A673 (cell line): ENCODE data around the gene CENPA. TPM values are rescaled to one million over a fixed set of nuclear protein-coding genes. Genes with fewer than 3 reads are reported as not detected.
"Not testable (repeated sequence)": the region's sequence is repeated elsewhere in the genome, so short reads cannot be mapped to it uniquely, and the experiment has no call there.

Experiments
- BruUV-seq: library from RNA; stranded (reverse); fragments of 400-500 nt; replicated peaks from 2 replicates; lab custom pipeline; 2021; lab: Mats Ljungman, UMichigan
- CTCF ChIA-PET: fragments of 300-600 bp; sonication (Branson Sonifier 250); formaldehyde crosslinking; loops from one replicate; lab custom pipeline; 2022; ENCODE audit warnings: antibody characterized with exemption; lab: Charles Lee
- POLR2A ChIA-PET: fragments of 300-600 bp; sonication (Branson Sonifier 250); formaldehyde crosslinking; loops from one replicate; lab custom pipeline; 2022; ENCODE audit warnings: antibody characterized with exemption; ENCODE audit not compliant: low non-redundant PET; lab: Charles Lee
- DNase-seq: peaks from one replicate; pipeline ENCODE4 v3.0.0-alpha.2; 2015; ENCODE audit warnings: low spot score
- H3K27ac ChIP-seq: fragments of 200-600 bp; sonication (generic); 2 replicates; pipeline ENCODE4 v1.5.1; 2016; ENCODE audit warnings: mixed run types, low read depth, mild to moderate bottlenecking, mixed read lengths, antibody characterized with exemption, low read length; ENCODE audit not compliant: poor library complexity, severe bottlenecking
- H3K27me3 ChIP-seq: fragments of 200-600 bp; sonication (generic); replicated peaks from 2 replicates; pipeline ENCODE4 v1.6.1; 2017; ENCODE audit warnings: mixed run types, low read depth, mild to moderate bottlenecking, mixed read lengths, antibody characterized with exemption, low read length; ENCODE audit not compliant: insufficient read depth, poor library complexity
- H3K36me3 ChIP-seq: fragments of 200-600 bp; sonication (generic); 2 replicates; pipeline ENCODE4 v1.6.1; 2016; ENCODE audit warnings: mixed run types, mild to moderate bottlenecking, mixed read lengths, antibody characterized with exemption, low read length; ENCODE audit not compliant: insufficient read depth, poor library complexity, severe bottlenecking
- H3K4me1 ChIP-seq: fragments of 200-600 bp; sonication (generic); 2 replicates; pipeline ENCODE4 v1.6.1; 2017; ENCODE audit warnings: mixed run types, mild to moderate bottlenecking, mixed read lengths, antibody characterized with exemption, low read length; ENCODE audit not compliant: insufficient read depth, poor library complexity, severe bottlenecking
- H3K4me3 ChIP-seq: fragments of 200-600 bp; sonication (generic); 2 replicates; pipeline ENCODE4 v1.5.1; 2016; ENCODE audit warnings: low read depth, mixed run types, mild to moderate bottlenecking, mixed read lengths, low read length; ENCODE audit not compliant: poor library complexity, severe bottlenecking
- H3K9me3 ChIP-seq: fragments of 200-600 bp; sonication (generic); 2 replicates; pipeline ENCODE4 v1.6.1; 2016; ENCODE audit warnings: mixed run types, low read depth, mild to moderate bottlenecking, mixed read lengths, antibody characterized with exemption, low read length; ENCODE audit not compliant: poor library complexity, severe bottlenecking
- EZH2 ChIP-seq: fragments of 200-600 bp; sonication (generic); IDR thresholded peaks from 2 replicates; pipeline ENCODE4 v1.6.1; 2017; ENCODE audit warnings: borderline replicate concordance, low read depth, mild to moderate bottlenecking, mixed read lengths, antibody characterized with exemption, low read length; ENCODE audit not compliant: poor library complexity, severe bottlenecking
- intact Hi-C: fragments of 100-400 bp; cut with micrococcal nuclease; formaldehyde crosslinking; loops from one replicate; pipeline ENCODE4 v1.10.0; 2022; ENCODE audit not compliant: unreplicated experiment
- total RNA-seq: library from RNA; stranded (reverse); gene quantifications from 2 replicates; pipeline ENCODE4 v1.2.3, GENCODE V29; 2021
- TF ChIP-seq, protein P1 (sequence below): fragments of 300-800, 200-600 bp; sonication (generic); conservative IDR thresholded peaks from 2 replicates; pipeline ENCODE4 v1.5.1; 2017; ENCODE audit warnings: low read depth, mild to moderate bottlenecking, antibody characterized with exemption, low read length, moderate library complexity, mixed read lengths

The CENPA gene
- total RNA-seq, 1 experiment from 2014 or later, result 59.2 TPM

DNA sequence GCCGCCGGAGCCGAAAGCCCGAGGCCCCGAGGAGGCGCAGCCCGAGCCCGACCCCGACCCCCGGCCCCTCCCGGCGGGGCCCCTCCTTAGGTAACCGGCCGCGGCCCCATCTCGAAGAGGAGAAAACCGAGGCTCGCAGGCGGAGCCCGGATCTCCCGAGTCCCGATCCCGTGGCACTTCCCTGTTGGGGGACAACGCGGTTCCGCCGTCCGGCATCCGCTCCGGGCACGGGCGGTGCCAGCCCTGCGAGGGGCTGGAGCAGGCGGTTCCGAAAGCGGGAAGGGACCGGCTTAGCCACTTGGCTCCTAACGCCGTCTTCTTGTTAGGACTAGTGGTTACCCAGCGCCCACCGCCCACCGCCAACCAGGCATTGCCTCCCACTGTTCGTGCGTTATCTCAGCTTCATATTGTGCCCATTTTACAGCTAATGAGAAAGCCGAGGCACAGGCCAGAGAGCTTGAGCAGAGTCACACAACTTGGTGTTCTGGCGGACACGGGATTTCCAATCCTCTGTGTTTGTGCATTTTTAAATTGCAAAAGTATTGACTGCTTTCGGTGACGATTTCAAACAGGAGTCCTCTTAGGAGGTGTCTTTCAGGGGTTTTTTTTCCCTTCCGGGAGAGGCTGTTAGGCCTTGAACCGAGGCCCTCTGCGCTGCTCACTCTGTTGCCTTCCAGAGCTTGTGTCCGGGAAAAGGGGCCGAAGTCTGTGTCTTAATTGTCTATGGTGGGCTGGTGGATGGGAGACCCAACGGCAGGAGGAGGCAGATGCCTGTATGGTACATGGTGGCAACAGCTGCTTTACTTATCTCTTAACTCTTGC, 562 bp downstream of the CENPA start:
- TF ChIP-seq, protein P1, sequence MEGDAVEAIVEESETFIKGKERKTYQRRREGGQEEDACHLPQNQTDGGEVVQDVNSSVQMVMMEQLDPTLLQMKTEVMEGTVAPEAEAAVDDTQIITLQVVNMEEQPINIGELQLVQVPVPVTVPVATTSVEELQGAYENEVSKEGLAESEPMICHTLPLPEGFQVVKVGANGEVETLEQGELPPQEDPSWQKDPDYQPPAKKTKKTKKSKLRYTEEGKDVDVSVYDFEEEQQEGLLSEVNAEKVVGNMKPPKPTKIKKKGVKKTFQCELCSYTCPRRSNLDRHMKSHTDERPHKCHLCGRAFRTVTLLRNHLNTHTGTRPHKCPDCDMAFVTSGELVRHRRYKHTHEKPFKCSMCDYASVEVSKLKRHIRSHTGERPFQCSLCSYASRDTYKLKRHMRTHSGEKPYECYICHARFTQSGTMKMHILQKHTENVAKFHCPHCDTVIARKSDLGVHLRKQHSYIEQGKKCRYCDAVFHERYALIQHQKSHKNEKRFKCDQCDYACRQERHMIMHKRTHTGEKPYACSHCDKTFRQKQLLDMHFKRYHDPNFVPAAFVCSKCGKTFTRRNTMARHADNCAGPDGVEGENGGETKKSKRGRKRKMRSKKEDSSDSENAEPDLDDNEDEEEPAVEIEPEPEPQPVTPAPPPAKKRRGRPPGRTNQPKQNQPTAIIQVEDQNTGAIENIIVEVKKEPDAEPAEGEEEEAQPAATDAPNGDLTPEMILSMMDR, result no peak
- TF ChIP-seq EZH2, result no peak
- H3K27me3 ChIP-seq, result no peaks in the 10 kb centered on the region
- intact Hi-C loops, result no loop called here
- H3K4me3 ChIP-seq, result peak overlapping the region; percentile 96
- DNase-seq, result peak; percentile 29
- peak overlapping the region; percentile 93 for H3K27ac ChIP-seq
- BruUV-seq, result no TSS peak
- peaks cover 35% of the 10 kb centered on the region for H3K36me3 ChIP-seq
- H3K4me1 ChIP-seq, result peaks cover 4% of the 10 kb centered on the region
- CTCF ChIA-PET, result interaction anchor here (0.5 to 0.7 kb wide), 4 partner anchors 64 to 464 kb away, joined by 3 to 4 read pairs (median 4); no protein-coding TSS in a partner anchor
- peaks cover 4% of the 10 kb centered on the region for H3K9me3 ChIP-seq
- POLR2A ChIA-PET, result interaction anchor here (0.5 kb wide), 1 partner anchor 278 kb away, joined by 9 read pairs; no protein-coding TSS in a partner anchor

DNA sequence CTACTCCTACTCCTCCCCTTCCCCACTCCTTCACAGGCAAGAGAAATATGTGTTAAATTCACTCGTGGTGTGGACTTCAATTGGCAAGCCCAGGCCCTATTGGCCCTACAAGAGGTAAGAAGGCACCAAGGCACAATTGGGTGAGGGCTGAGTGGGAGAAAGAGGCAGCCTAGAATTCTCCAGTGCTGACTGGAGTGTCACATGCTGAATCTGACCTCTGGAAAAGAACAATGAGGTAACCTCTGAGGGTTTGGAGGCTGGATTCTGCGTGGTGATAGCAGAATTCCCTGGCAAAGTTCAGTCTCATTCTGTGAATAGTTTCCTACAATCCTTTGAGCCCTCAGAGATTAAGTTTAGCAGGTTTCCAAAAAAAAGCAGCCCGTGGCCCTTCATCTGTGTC, 6.9 kb downstream of the CENPA start:
- POLR2A ChIA-PET, result no interaction called here
- TF ChIP-seq, protein P1, result no peak
- CTCF ChIA-PET, result no interaction called here
- Histone ChIP-seq H3K36me3 (peaks cover 90% of the 10 kb centered on the region), H3K27ac (no peak overlapping the region), H3K27me3 (no peaks in the 10 kb centered on the region), H3K4me1 (no peaks in the 10 kb centered on the region), H3K9me3 (peaks cover 4% of the 10 kb centered on the region), H3K4me3 (no peak overlapping the region)
- DNase-seq, result no peak
- no TSS peak for BruUV-seq
- intact Hi-C loops, result no loop called here

DNA sequence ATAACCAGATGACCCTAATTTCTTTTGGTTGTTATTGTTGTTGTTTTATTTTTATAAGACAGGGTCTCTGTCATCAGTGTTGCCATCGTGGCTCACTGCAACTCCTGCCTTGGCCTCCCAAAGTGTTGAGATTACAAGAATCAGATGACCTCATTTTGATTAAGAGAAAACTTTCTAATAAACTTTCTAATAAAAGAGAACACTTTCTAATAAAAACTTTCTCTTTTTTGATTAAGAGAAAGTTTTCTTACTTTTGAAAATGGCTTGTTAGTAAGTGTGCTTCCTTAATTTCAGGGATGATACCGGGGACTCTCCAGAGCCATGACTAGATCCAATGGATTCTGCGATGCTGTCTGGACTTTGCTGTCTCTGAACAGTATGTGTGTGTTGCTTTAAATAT, 7.7 kb downstream of the CENPA start:
- no peak overlapping the region for H3K4me3 ChIP-seq
- peaks cover 86% of the 10 kb centered on the region for H3K36me3 ChIP-seq
- TF ChIP-seq, protein P1, result no peak
- no peak for TF ChIP-seq EZH2
- BruUV-seq, result no TSS peak
- no peak overlapping the region for H3K27ac ChIP-seq
- DNase-seq, result no peak
- peaks cover 4% of the 10 kb centered on the region for H3K9me3 ChIP-seq
- CTCF ChIA-PET, result no interaction called here
- H3K4me1 ChIP-seq, result no peaks in the 10 kb centered on the region
- POLR2A ChIA-PET, result no interaction called here
- intact Hi-C loops, result no loop called here
- H3K27me3 ChIP-seq, result no peaks in the 10 kb centered on the region

DNA sequence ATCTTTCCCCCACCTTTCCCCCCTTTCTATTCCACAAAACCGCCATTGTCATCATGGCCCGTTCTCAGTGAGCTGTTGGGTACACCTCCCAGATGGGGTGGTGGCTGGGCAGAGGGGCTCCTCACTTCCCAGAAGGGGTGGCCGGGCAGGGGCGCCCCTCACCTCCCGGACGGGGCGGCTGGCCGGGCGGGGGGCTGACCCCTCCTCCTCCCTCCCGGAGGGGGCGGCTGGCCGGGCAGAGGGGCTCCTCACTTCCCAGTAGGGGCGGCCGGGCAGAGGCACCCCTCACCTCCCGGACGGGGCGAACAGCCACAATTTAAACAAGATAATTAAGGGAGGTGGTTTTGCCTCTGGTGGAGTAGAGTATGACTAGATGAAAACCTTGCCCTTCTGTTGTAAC, 9.3 kb downstream of the CENPA start:
- CTCF ChIA-PET, BruUV-seq, POLR2A ChIA-PET: not testable (repeated sequence)

More for the DNA sequence above, 9.3 kb downstream of the CENPA start:
- H3K4me1 ChIP-seq, H3K27ac ChIP-seq, H3K27me3 ChIP-seq, intact Hi-C loops, H3K4me3 ChIP-seq, DNase-seq, H3K9me3 ChIP-seq: not testable (repeated sequence)
- peaks cover 81% of the 10 kb centered on the region for H3K36me3 ChIP-seq
